ENCODE data around the gene ZNRD2.
"Not testable (repeated sequence)": the region's sequence is repeated elsewhere in the genome, so short reads cannot be mapped to it uniquely, and the experiment has no call there.

ZNRD2 gene

DNA sequence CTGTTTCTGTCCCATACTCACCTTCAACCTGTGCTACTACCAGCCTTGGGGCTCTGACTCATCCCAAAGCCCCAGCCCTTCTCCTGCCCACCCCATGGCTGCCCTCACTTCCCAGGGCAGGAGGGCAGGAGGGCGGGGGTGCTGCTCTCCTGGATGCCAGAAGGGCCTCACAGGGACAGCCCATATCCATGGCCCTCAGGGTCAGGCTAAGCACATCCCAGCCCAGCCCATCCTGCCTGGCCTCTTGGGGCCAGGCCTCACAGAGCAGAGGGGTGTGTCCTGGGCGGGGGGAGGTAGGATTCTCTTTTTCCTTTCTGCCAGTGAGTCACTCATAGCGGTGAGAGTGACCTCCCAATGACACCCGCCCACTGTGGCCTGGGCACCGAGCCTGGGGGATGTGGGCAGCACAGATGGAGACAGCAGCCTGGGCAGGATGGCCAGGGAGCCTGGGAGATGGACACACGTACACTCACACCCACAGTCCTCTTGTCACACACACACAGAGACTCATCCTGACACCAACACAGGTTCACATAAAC, 14.5 kb upstream of the ZNRD2 start:
- DNase-seq (ENCODE audit: low read depth in 2 of 2): no peak

DNA sequence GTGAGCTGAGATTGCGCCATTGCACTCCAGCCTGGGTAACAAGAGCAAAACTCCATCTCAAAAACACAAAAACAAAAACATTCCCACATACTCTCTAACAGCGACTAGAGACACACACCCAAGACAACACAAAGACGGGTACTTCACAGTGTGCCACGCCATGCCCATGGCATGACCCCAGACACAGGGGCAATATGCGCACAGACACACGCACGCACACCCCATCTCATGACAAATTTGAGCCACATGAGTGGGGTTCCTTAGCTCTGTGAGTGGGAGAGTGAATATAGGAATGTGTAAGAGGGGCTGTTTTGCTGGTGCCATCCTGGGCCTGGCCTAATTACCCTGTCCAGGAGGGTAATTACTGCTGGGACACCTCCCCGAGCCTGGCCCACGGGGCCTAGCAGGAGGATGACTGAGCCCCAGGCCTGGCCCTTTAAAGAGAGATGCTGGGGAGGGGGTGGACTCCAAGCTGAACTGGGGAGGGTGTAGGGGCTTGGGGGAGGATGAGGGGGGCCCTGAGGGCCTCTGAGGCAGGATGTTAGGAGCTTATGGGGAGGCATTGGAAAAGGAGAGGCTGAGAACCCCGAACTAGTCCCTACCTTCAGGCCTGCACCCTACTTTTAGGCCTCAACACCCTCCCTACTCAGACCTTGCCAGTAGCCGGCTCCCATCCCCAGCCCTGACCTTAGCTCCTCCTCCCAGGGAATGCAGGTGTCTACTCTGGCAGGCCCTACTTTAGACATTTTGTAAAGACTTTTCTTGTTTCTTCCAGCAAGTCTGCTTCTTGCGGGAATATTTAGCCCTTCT, 13.6 kb upstream of the ZNRD2 start:
- DNase-seq (ENCODE audit: low read depth in 2 of 2): no peak

DNA sequence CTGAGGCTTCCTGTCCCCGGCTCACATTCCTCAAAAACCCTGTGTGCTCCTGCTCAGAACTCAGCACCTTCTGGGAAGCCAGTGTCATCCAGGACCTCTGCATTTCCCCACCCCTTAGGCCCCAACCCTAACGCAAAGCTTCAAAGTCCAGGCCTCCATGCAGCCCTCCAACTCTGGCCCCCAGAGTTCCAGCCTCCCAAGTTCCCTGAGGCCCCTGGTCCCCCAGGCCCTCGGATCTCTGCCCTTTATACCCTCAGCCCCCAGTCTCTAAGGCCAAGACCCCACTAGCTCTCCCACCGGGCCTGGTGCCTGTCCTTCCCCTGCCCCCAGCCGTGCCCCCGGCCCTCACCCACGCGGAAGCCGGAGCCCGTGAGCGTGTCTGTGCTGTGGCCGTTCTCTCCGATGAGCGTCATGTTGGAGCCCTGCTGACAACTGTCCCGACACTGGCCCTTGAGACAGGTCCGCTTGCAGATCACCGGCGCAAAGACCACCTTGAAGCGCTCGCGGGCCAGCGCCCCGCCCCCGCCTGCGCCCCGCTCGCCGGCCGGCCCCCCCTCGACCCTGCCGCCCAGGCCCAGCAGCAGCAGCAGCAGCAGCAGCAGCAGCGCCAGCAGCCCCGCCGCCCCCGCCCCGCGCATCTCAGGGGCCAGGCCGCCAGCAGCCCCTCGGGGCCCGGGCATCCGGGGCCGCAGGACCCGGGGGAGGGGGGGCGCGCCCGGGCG, 12.8 kb upstream of the ZNRD2 start:
- no peak for DNase-seq (ENCODE audit: low read depth in 2 of 2)

DNA sequence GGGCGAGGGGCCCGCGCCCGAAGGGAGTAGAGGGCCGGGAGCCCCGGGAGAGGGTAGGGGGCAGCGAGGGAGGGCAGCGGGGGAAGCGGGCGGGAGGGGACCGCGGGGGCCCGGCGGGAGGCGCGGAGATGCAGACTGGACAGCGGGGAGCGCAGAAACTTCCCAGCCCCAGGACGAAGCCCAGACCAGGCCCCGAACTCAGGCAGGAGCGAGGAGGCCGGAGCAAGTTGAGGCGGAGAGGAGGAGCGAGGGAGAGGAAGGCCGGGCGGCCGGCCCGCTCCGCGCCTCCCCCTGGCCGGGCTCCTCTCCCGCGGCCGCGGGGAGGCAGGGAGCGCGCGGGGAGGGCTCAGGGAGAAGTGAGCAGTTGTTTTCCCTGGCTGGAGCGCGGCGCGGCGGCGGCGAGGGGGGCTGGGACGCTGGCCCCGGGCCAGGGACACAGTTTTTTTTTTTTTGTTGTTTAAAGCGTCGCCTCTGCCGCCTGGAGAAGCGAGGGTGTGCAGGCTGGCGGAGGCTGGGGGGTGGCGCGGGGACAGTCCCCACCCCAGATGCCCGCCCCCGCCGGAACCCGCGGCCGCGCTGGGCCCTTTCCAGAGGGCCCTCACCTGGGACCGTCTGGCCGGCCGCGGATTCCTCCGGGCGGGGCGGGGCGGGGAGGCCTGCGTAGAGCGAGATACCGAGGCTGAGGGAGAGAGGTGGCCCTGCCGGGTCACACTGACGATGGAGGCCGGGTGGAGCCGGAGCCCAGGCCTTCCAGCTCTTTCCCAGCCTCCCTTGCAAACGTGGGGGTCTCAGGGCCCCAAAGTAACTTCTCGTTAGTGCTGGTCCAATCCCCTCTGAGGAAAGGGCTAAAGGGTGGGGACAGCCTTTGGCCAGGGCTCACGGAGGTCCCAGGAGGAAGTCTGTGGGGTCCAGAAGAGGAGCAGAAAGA, 12.0 kb upstream of the ZNRD2 start, which contains the start of gene LTBP3:
Gene LTBP3, minus strand, starts transcription at position 358 of the 928 bp plus-strand sequence. CDS start 400 bp downstream, outside the sequence.
- peak; percentile 65 to 70 for DNase-seq (ENCODE audit: low read depth in 2 of 2)

DNA sequence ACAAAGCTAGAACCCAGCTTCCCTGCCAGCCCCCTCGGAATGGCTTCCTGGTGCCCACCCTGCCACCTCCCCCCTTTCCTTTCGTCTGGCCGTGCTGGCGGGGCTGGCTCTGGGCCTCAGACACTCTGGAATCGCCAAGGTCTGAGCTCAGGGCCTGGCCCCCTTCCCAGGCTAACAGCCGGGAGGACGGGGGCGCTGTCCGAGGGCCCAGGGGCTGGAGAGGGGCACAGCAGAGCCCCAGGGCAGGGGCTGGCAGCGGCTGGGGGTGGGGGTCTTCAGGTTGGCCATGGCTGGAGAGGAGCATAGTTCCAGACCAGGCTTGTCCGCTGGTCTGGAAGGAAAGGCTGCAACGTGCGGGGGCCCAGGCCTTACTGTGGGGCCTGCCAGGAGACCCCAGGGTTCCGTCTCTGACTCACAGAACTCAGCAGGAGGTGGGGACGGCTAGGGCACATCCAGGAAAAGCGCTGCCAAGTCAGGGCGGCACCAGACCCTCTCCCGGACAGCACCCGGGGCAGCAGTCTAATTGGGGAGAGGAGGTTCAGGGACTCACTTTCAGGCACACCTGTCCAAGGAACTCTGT, 11.3 kb upstream of the ZNRD2 start:
- no peak for DNase-seq (ENCODE audit: low read depth in 2 of 2)

DNA sequence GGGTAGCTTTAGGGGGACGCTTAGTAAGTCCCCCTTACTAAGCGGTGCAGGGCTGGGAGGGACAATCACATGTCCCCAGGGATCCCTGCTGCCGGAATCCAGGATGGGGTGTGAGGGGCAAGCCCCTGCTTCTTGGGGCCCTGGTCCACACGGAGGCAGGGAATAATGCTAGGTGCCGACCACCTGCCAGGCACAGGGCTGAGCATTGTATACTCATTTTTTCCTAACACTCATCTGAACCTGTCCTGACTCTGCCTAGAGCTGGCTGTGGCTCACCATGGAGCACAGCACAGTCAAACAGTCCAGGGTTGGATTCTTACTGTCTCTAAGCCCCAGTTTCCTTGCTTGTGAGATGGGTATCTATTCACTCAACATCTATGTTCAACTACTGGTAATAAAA, 10.7 kb upstream of the ZNRD2 start:
- no peak for DNase-seq (ENCODE audit: low read depth in 2 of 2)

DNA sequence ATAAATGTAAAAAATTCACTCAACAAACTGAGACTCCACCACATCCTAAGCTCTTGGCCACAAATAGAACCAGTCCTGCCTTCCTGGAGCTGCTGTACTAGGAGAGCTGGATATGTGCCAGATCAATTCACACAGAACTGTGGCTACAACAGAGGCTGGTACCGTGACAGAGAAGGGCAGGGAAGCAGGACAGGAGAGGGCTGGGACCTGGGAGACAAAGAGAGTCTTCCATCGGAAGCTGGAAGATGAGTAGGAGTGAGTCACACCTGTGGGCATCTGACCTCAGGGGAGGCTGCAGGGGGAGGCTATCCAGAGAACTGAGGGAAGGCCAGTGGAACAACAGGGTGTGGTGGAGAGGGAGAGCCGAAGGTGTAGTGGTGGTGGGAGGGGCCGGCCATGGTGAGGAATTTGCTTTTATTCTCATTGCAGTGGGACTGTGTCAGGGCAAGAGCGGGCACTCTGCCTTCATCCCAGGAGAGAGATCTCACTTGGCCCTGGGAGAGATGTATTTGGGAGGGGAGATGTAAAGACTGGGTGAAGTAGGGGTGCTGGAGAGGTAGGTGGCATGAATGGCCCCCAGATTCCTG, 10.2 kb upstream of the ZNRD2 start:
- DNase-seq (ENCODE audit: low read depth in 2 of 2): no peak

DNA sequence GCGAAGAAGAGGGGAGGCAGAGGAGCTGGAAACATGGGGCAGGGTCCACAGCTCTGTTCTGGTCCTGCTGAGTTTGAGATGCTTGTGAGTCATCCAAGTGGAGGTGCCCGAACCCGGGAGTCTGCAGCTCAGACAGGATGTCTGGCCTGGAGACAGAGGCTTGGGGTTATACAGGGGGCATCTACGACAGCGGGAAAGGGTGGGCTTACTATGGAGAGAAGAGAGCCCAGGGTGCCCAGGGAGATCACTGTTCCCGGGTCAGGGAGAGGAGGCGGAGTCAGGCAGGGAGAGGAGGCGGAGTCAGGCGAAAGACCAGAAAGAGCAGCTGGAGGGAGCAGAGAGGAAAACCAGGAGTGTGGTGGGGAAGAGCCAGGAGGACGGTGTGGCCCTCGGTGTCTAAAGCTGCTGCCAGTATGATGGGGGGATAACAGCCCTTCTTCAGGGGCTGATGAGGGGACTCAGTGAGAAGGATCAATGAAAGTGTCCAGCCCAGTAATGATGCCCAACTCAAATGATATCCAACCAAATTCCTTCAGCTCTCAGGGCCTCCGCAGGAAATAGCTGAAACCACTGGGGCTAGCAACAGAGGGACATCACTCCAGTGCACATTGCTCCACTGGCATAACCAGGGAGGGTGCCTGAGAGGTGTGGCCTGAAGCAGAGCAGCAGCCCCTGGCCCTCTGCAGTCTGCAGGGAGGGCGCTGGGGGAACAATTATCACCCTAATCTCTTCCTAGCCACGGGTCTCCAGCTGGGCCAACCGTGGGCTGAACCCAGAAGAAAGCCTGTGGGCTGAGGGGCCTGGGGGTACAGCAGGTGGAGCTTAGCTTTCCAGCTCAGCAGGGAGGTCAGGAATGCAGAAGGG, 9.5 kb upstream of the ZNRD2 start:
- no peak for DNase-seq (ENCODE audit: low read depth in 2 of 2)

DNA sequence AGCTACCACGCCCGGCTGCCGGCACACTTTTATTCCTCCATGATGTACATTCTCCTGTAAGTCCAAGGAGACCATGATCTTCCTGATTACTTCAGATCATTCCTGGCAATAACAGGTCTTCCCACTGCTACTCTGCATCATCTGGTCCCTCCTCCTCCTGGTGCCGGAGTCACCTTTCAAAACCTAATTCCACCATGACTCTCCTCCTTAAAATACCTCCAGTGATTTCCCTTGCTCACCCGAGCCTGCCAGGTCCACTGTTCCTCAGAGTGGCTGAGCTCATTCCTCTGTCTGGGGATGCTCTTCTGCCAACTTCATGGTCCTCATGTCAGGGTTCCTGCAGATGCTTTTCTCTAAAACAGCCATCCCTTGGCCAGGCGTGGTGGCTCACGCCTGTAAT, 8.3 kb upstream of the ZNRD2 start:
- DNase-seq (ENCODE audit: low read depth in 2 of 2): no peak

DNA sequence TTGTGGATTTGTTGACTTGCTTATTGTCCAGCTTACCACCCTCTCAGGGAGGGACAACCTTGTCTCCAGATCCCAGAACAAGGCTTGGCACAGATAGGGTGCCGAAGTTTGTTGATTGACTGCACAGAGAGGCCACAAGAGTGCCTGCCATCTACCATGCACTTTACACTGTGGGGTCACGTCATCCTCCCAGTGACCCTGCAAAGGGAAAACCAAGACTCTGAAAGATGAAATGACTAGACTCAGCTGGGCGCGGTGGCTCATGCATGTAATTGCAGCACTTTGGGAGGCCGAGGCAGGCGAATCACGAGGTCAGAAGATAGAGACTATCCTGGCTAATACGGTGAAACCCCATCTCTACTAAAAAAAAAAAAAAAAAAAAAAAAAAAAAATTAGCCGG, 7.5 kb upstream of the ZNRD2 start:
- DNase-seq (ENCODE audit: low read depth in 2 of 2): no peak

DNA sequence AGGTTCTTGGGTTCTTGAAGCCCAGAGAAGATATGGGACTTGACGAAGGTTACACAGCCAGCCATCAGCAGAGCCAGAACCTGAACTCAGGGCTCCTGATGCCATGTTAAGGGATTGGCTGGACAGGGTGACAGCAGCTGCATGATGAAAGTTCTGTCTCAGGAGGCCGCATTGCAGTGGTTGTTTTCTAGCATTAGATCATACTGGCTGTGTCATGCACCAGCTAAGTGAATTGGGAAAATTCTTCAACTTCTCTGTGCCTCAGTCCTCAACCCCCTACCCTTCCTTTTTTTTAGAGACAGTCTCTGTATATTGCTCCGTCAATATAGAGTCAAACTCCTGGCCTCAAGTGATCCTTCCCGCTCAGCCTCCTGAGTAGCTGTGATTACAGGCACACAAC, 6.7 kb upstream of the ZNRD2 start:
- no peak for DNase-seq (ENCODE audit: low read depth in 2 of 2)

DNA sequence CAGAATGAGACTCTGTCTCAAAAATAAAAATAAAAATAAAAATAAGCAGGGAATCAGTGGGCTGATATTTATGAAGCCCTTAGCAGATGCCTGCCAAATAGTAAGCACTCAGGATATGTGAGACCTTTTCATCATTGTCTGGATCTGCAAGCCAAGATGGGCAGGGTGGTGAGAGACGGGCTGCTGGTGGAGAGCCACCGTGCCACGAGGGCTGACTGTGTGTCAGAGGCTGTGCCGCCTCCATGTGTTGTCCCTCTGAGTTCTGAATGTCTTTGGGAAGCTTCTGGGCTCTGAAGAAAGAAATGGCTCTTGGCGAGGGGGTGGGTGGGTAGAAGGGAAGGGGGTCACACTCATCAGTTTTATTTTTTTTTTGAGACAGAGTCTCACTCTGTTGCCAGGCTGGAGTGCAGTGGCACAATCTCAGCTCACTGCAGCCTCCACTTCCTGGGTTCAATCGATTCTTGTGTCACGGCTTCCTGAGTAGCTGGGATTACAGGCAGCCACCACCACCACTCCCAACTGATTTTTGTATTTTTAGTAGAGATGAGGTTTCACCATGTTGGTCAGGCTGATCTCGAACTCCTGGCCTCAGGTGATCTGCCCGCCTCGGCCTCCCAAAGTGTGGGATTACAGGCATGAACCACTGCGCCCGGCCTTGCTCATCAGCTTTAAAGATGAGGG, 5.3 kb upstream of the ZNRD2 start:
- DNase-seq (ENCODE audit: low read depth in 2 of 2): not testable (repeated sequence)

DNA sequence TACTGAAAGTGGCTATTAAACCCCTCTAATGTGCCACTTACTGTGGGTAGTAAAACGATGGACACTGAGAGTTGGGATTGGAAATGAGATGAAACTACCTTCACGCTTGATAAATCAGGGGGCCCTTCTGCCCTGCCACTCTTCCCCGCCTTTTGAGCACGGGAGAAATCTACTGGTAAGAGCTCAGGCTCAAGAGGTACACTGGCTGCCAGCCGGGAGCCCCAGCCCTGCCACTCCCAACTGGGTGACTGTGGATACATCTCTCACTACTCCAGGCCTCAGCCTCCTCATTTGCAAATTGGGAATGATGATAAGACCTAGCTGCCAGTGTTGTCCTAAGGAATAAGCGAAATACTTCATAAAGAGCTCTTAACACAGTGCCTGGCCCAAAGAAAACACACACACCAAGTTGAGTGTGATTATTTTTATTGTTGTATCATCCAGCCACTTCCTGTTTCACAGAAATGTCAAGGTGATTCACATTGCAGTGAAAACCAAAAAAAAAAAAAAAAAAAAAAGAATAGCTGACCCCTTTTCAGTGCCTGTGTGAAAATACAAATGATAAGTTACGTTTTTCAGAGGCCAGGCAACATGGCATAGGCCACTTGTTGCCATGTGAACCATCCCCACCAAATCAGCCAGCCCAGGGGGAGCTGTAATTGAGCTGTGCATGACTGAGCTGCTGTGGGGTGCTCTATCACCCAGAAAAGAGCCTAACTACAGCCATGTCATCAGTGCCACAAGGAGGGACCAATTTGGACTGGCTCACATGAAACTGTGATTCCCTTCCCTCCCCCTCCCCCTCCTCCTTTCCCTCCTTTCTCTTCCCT, 4.4 kb upstream of the ZNRD2 start:
- DNase-seq (ENCODE audit: low read depth in 2 of 2): no peak

DNA sequence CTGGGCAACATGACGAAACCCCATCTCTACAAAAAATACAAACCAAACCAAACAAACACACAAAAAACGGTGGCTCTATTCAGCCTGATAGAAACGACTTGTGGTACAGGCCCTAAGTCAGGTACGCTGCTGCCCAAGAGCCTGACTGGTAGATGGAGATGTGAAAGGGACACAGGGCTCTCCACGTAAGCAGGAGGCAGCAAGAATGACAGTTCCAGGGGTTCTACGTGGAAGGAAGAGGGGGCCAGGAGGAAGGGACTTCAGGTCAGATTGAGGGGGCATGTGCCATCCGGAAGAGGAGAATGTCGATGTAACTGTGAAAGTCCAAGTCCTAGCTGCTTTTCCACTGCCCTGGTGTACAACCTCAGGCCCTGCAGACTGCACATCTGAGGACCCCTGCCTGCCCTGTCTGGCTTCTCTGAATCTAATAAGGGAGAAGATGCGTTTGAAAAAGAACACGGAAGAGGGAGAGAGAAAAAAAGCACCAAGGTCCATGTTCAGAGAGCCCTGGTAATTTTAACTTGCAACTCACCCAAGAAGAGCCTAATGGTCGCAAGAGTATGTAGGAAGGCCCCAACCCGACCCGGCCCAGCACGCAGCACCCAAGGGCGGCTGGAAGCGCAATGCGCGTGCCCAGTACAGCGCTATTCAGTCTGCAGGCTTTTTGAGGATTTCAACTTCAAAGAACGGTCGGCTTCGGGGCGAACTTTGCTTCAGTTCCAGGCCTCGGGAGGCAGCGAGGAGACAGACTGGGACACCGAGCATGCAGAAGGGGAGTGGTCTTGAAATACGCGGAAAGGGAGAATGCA, 909 bp upstream of the ZNRD2 start:
- no peak for DNase-seq (ENCODE audit: low read depth in 2 of 2)

DNA sequence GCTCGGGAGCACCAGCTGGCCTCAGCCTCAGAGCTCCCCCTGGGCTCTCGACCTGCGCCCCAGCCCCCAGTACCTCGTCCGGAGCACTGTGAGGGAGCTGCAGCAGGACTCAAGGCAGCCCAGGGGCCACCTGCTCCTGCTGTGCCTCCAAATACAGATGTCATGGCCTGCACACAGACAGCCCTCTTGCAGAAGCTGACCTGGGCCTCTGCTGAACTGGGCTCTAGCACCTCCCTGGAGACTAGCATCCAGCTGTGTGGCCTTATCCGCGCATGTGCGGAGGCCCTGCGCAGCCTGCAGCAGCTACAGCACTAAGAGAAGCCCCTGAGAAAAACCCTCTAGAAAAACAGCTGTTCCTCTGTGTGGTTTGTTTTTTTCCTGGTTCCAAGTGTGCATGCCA, 1.1 kb downstream of the ZNRD2 start:
- no peak for DNase-seq (ENCODE audit: low read depth in 2 of 2)

DNA sequence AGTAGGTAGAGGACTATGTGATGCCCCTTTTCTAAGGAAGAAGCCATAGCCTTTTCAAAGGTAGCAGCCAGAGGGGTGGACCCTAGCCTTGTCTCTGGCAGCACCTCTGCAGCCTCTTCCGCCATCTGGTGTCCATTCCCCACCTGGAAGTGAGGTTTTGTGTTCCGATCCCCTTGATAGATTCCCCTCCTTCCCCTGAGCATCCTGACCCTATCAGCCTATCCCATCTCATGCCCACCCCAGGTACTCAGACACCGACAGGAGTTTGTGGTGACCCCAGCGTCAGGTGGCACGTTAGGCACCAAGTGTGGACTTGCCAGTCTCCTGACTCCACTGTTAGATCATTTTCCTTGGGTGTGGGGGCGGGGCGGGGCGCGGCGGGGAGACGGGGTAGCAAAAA, 1.7 kb downstream of the ZNRD2 start:
- no peak for DNase-seq (ENCODE audit: low read depth in 2 of 2)

DNA sequence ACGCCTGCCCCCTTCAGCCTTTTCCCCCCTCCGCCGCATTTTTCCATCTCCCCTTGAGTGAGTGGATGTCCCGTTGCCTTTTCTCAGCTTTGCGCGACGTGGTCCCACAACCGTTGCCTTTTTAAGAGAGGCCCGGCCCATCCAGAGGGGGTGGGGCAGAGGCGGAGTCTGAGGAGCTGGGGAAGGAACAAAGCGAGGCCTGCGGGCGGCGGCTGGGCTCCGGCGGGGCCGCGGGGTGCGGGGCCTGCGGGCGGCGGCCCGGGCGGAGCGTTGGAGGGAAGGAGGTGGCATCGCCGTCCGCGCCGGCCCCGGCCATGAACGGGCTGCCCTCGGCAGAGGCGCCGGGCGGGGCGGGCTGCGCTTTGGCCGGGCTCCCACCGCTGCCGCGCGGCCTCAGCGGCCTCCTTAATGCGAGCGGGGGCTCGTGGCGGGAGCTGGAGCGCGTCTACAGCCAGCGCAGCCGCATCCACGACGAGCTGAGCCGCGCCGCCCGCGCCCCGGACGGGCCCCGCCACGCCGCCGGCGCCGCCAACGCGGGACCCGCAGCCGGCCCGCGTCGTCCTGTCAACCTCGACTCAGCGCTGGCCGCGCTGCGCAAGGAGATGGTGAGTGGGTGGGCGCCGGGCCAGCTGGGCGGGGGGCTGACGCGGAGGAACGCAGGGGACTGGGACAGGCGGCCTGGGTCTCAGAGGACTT, 2.2 kb downstream of the ZNRD2 start, which contains the start of gene FAM89B:
Gene FAM89B, plus strand, starts transcription at position 183 of the 696 bp plus-strand sequence. Its CDS starts 132 bp downstream, at position 315.
- peak; percentile 72 to 75 for DNase-seq (ENCODE audit: low read depth in 2 of 2)

All from fibroblast of skin of left quadriceps (primary cell).